Mesodermal cell (in vitro differentiated cells): Measurements from ENCODE around the gene AQP12B.
"Not testable (repeated sequence)": the region's sequence is repeated elsewhere in the genome, so short reads cannot be mapped to it uniquely, and the experiment has no call there.

Source experiments
- H3K27ac ChIP-seq: 2 replicates; pipeline ENCODE4 v1.7.0; 2013; ENCODE audit warnings: mild to moderate bottlenecking, low read depth, low read length, moderate library complexity; ENCODE audit not compliant: severe bottlenecking
- H3K36me3 ChIP-seq: 2 replicates; pipeline ENCODE4 v1.7.1; 2013; ENCODE audit warnings: mild to moderate bottlenecking, low read length, moderate library complexity; ENCODE audit not compliant: control insufficient read depth, insufficient read depth
- H3K4me1 ChIP-seq: one replicate; pipeline ENCODE4 v1.7.1; 2013; ENCODE audit warnings: mild to moderate bottlenecking, low read length; ENCODE audit not compliant: insufficient read depth, control insufficient read depth, poor library complexity, severe bottlenecking
- H3K4me3 ChIP-seq: 2 replicates; pipeline ENCODE4 v1.7.0; 2013; ENCODE audit warnings: low read length, control low read depth, mild to moderate bottlenecking; ENCODE audit not compliant: insufficient read depth, poor library complexity, severe bottlenecking; ENCODE audit errors: extremely low read depth
- H3K9me3 ChIP-seq: 2 replicates; pipeline ENCODE4 v1.7.1; 2013; ENCODE audit warnings: mild to moderate bottlenecking, low read length, moderate library complexity; ENCODE audit not compliant: control insufficient read depth
- WGBS, 2 experiments: methylation state at CpG; one replicate each; pipeline ENCODE4 v1.1.5; 2013; ENCODE audit warnings: missing lambda C conversion rate in 2 of 2; ENCODE audit not compliant: insufficient coverage in 2 of 2; 5-methylcytosine and 5-hydroxymethylcytosine counted together

The AQP12B gene

GRCh38 chr2:240699835-240700234, 17.1 kb upstream of the AQP12B start:
- whole genome bisulfite sequencing, 2 experiments, result 72% methylated on average over 4 of the region's 8 CpGs; no CpG with 5 or more reads in 1 of the 2 experiments
- H3K27ac ChIP-seq, H3K36me3 ChIP-seq, H3K4me3 ChIP-seq, H3K9me3 ChIP-seq, H3K4me1 ChIP-seq: not testable (repeated sequence)

- not testable (repeated sequence) for H3K4me3 ChIP-seq, H3K36me3 ChIP-seq, H3K4me1 ChIP-seq, H3K9me3 ChIP-seq, H3K27ac ChIP-seq
- no CpG with 5 or more reads among the region's 33 CpGs for WGBS, 2 experiments
Measured at GRCh38 chr2:240698852-240699561, 16.3 kb upstream of the AQP12B start.

DNA sequence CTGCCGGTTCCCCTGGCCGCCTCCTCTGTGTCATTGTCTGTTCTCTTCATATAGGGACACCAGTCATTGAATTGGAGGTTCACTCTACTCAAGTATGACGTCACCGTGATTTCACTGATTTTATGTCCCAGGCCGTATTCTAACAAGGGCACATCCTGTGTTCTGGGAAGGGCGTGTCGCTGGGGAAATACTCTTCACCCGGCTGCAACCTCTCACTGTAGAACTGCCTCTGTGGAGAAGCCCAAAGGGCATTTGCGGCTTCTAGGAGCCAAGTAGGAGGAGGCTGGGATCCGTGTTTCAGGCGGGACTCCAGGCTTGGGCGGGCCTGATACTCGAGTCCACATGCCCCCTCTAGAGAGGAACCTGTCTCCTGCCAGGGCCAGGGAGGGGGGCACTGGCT, 13.8 kb upstream of the AQP12B start:
- not testable (repeated sequence) for H3K4me3 ChIP-seq, H3K36me3 ChIP-seq, H3K4me1 ChIP-seq, H3K9me3 ChIP-seq, H3K27ac ChIP-seq
- WGBS, 2 experiments, result no CpG with 5 or more reads among the region's 13 CpGs

- H3K4me3 ChIP-seq, result not testable (repeated sequence)
- WGBS, 2 experiments, result no CpG with 5 or more reads among the region's 19 CpGs
Measured at GRCh38 chr2:240695593-240695992, 12.9 kb upstream of the AQP12B start.

GRCh38 chr2:240694304-240694703, 11.6 kb upstream of the AQP12B start:
- not testable (repeated sequence) for H3K27ac ChIP-seq, H3K36me3 ChIP-seq, H3K9me3 ChIP-seq, H3K4me1 ChIP-seq, H3K4me3 ChIP-seq
- no CpG with 5 or more reads among the region's 12 CpGs for WGBS, 2 experiments

More at GRCh38 chr2:240695593-240695992, 12.9 kb upstream of the AQP12B start:
- not testable (repeated sequence) for H3K4me1 ChIP-seq, H3K36me3 ChIP-seq, H3K27ac ChIP-seq, H3K9me3 ChIP-seq

GRCh38 chr2:240692583-240693561, 10.2 kb upstream of the AQP12B start:
- H3K36me3 ChIP-seq, H3K4me3 ChIP-seq, H3K27ac ChIP-seq, H3K4me1 ChIP-seq, H3K9me3 ChIP-seq: not testable (repeated sequence)
- WGBS, 2 experiments, result 57 to 89% methylated on average over 2 to 4 of the region's 34 CpGs

DNA sequence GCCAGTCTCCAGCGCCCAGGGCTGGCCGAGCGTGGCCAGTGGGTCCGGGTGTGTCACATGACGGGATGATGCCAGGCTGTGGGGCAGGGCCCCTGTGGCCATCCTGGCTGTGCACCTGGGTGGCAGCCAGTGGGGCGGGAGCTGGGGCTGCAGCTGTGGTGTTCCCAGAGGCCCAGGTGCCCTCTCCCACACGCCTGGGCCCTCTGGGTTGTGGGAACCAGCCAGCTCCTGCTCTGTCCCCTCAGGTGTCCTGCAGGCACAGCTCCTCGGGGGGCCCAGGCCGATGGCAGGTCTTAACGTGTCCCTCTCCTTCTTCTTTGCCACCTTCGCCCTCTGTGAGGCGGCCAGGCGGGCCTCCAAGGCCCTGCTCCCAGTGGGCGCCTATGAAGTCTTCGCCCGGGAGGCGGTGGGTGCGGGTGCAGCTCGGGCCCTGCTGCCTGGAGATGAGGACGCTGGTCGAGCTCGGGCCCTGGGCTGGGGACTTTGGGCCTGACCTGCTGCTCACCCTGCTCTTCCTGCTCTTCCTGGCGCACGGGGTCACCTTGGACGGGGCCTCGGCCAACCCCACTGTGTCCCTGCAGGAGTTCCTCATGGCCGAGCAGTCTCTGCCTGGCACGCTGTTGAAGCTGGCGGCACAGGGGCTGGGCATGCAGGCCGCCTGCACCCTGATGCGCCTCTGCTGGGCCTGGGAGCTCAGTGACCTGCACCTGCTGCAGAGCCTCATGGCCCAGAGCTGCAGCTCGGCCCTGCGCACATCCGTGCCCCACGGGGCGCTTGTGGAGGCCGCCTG, 9.1 kb upstream of the AQP12B start, which contains the start of gene AQP12A:
AQP12A (plus strand) TSS at position 236 of the 790 bp plus-strand sequence; CDS start at position 284, 48 bp downstream.
- not testable (repeated sequence) for H3K36me3 ChIP-seq, H3K27ac ChIP-seq, H3K4me1 ChIP-seq, H3K4me3 ChIP-seq, H3K9me3 ChIP-seq
- WGBS, 2 experiments, result 91% methylated on average over 14 to 22 of the region's 37 CpGs

DNA sequence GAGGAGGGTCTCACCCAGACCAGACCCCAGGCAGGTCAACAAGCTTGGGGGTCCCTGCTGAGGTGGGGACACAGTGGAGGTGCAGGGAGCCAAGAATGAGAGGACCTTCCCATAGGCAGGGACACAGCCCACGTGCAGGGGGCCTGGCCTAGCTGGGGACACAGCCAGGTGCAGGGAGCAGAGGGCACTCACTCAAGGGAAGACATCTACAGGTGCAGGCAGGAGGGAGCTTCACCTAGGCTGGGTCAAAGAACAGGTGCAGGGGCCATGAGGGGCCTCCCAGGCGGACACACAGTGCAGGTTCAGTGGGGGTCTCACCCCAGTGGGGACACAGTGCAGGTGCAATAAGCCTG, 8.4 kb upstream of the AQP12B start:
- H3K27ac ChIP-seq, H3K36me3 ChIP-seq, H3K4me3 ChIP-seq, H3K4me1 ChIP-seq, H3K9me3 ChIP-seq: not testable (repeated sequence)
- WGBS, 2 experiments, result 17 to 100% methylated on average over 1 of the region's 2 CpGs

DNA sequence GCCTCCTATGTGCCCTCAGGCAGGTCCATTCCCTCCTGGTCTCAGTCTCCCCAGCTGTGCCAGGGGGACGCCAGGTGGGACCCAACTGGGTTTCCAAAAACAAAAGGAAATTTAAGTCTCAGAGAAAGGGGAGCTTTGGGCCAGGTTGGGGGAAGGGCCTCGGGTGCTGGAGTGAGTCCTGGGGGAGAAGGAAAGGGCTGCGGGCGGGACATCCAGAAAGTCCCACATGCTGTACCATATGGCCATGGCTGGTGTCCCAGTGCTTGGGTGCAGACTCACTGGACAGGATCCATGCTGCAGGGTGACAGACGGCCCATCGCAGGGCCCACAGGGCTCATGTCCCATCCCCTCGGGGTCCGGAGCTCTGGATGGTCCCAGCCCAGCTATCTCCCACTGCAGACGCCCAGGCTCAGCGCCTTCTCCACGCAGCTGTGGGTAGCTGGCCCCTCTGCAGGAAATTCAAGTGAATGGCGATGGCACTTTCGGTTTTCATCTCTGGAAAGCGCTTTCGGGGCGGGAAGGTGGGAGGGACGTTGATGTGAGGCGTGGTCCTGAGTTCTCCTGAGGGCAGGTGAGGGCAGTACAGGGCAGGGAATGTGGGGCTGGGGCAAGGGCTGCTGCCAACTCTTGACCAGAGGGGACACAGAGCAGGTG, 7.9 kb upstream of the AQP12B start:
- not testable (repeated sequence) for H3K4me3 ChIP-seq, H3K9me3 ChIP-seq
- WGBS, 2 experiments, result 75 to 97% methylated on average over 1 to 3 of the region's 18 CpGs

DNA sequence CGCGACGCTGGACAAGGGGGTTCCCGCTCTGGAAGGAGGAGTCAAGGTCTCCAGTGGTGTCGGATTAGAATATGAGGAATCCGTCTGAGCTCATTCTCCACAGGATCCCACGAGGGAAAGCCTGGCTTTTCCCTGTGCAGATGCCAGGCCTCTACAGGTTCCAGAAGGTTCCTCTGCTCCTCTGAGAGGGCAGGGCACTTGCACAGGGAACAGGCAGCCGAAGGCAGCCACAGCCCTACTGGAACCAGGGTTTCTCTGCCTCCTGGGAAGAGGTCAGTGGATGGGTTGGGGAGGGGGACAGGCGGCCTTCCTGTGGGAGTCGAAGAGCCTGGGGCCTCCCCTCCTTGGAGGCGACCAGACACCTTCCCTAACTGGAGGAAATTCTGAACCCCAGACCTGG, 7.3 kb upstream of the AQP12B start:
- Histone ChIP-seq H3K27ac (no peak overlapping the region), H3K4me3 (no peak overlapping the region), H3K36me3 (no peaks in the 10 kb centered on the region), H3K9me3 (no peaks in the 10 kb centered on the region), H3K4me1 (no peaks in the 10 kb centered on the region)
- 74 to 79% methylated on average over 3 to 5 of the region's 11 CpGs for WGBS, 2 experiments

More for the DNA sequence above, 7.9 kb upstream of the AQP12B start:
- not testable (repeated sequence) for H3K4me1 ChIP-seq, H3K27ac ChIP-seq, H3K36me3 ChIP-seq
